OCI-LY7 (cell line): ENCODE results near the gene ACOT8.

ENCODE experiments used
- CTCF ChIP-seq: fragments of 200-600 bp; sonication (generic); conservative IDR thresholded peaks from 2 replicates; pipeline ENCODE4 v1.5.1; 2014; ENCODE audit warnings: mild to moderate bottlenecking, antibody characterized with exemption, low read length, moderate library complexity, mixed read lengths
- EZH2phosphoT487 ChIP-seq: fragments of 200-600 bp; sonication (generic); IDR thresholded peaks from 2 replicates; pipeline ENCODE4 v1.6.1; 2018; ENCODE audit warnings: low read depth, borderline replicate concordance, mild to moderate bottlenecking, mixed run types, antibody characterized with exemption, low read length, moderate library complexity, mixed read lengths

- TF ChIP-seq CTCF (no peak), EZH2phosphoT487 (no peak)
Measured at GRCh38 chr20:45887346-45887715, 30.1 kb upstream of the ACOT8 start, which contains the start of gene SPATA25.
